ENCODE results near the gene ACVR1B. TPM values are rescaled to one million over a fixed set of nuclear protein-coding genes. Genes with fewer than 3 reads are reported as not detected.

The ACVR1B gene
- total RNA-seq, 1 donor from 2014 or later: 65.7 TPM

DNA sequence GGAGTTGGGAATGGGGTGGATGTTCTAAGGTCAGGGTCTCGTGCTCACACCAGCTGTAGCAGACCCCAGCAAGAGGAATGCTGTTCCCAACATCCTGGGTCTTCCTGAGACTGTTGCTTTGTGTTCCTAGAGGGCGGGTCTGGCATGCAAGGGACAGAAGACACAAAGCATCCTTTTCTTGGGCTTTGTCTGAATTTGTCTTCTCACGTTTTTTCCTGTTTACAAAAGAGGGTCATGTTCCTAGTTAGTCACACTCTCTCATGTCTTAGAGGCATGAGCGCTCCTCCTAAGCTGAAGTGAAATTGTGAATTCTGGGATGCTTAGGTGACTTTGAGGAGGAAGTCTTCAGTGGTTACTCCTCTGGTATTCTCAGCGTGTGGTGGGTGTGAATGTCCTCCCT, 45.6 kb downstream of the ACVR1B start:
- Mint-ChIP-seq H3K27me3 (no peaks in the 10 kb centered on the region), H3K9me3 (ENCODE audit: low read depth) (no peaks in the 10 kb centered on the region), H3K4me1 (ENCODE audit: low read depth) (peaks cover 1% of the 10 kb centered on the region), H3K4me3 (ENCODE audit: low read depth) (no peak overlapping the region), H3K27ac (no peak overlapping the region), H3K36me3 (ENCODE audit: insufficient read depth) (peaks cover 20% of the 10 kb centered on the region)
- TF ChIP-seq, protein P1, sequence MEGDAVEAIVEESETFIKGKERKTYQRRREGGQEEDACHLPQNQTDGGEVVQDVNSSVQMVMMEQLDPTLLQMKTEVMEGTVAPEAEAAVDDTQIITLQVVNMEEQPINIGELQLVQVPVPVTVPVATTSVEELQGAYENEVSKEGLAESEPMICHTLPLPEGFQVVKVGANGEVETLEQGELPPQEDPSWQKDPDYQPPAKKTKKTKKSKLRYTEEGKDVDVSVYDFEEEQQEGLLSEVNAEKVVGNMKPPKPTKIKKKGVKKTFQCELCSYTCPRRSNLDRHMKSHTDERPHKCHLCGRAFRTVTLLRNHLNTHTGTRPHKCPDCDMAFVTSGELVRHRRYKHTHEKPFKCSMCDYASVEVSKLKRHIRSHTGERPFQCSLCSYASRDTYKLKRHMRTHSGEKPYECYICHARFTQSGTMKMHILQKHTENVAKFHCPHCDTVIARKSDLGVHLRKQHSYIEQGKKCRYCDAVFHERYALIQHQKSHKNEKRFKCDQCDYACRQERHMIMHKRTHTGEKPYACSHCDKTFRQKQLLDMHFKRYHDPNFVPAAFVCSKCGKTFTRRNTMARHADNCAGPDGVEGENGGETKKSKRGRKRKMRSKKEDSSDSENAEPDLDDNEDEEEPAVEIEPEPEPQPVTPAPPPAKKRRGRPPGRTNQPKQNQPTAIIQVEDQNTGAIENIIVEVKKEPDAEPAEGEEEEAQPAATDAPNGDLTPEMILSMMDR (IDR thresholded peaks at IDR 0.05; ENCODE audit: unreplicated experiment): no peak
- DNase-seq (ENCODE audit: low spot score, unreplicated experiment): no peak

DNA sequence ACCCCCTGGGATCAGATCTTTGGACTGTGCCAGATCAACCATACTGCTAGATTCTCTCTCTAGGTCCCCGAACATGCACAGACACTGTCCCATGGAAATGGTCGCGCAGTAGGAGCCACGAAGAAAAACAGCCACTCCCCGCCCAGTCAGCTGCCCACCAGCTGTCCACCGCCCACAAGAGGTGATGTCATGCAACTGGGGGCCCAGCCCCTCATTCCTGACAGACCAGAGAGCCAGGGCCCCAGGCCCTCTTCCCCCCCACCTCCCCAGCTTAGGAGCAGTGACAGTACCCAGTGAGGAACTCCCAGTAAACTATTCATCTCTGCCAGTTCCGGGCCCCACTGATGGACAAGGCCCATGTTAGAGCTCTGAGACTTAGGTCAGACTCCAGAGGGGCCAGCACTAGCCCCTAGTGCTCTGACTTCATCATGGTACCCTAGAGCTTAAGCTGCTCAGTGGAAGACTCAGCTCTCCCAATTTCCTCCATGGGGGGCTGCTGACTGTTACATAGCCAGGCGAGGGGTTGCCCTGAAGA, 51.6 kb downstream of the ACVR1B start:
- peaks cover 22% of the 10 kb centered on the region for H3K27me3 Mint-ChIP-seq
- TF ChIP-seq, protein P1 (IDR thresholded peaks at IDR 0.05; ENCODE audit: unreplicated experiment): no peak
- H3K27ac Mint-ChIP-seq: peak overlapping the region; percentile 64
- no peak overlapping the region for H3K4me3 Mint-ChIP-seq (ENCODE audit: low read depth)
- peaks cover 8% of the 10 kb centered on the region for H3K4me1 Mint-ChIP-seq (ENCODE audit: low read depth)
- no peaks in the 10 kb centered on the region for H3K9me3 Mint-ChIP-seq (ENCODE audit: low read depth)
- DNase-seq (ENCODE audit: low spot score, unreplicated experiment): no peak
- peaks cover 9% of the 10 kb centered on the region for H3K36me3 Mint-ChIP-seq (ENCODE audit: insufficient read depth)

DNA sequence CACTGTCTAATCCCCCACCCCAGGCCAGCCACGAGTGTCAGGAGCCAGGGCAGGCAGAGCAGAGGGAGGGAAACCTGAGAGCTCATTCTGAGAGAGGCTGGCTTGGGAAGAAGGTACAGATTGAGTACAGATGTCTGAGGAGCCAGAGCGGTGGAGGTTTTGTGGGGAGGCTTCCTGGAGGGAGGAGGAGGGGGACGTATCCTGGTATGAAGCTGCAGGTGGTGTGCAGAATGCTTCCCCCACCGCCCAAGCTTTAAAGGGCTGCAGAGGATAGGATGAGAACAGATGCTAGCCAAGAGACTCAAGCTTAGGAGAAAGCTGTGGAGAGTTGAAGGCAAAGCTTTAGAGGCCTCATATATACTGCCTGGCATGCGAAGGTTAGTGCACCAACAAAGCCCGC, 52.1 kb downstream of the ACVR1B start:
- Mint-ChIP-seq H3K4me3 (ENCODE audit: low read depth) (no peak overlapping the region), H3K27ac (peak overlapping the region; percentile 64), H3K36me3 (ENCODE audit: insufficient read depth) (peaks cover 6% of the 10 kb centered on the region), H3K4me1 (ENCODE audit: low read depth) (peaks cover 8% of the 10 kb centered on the region), H3K27me3 (peaks cover 27% of the 10 kb centered on the region), H3K9me3 (ENCODE audit: low read depth) (no peaks in the 10 kb centered on the region)
- no peak for DNase-seq (ENCODE audit: low spot score, unreplicated experiment)
- TF ChIP-seq, protein P1 (IDR thresholded peaks at IDR 0.05; ENCODE audit: unreplicated experiment): no peak

DNA sequence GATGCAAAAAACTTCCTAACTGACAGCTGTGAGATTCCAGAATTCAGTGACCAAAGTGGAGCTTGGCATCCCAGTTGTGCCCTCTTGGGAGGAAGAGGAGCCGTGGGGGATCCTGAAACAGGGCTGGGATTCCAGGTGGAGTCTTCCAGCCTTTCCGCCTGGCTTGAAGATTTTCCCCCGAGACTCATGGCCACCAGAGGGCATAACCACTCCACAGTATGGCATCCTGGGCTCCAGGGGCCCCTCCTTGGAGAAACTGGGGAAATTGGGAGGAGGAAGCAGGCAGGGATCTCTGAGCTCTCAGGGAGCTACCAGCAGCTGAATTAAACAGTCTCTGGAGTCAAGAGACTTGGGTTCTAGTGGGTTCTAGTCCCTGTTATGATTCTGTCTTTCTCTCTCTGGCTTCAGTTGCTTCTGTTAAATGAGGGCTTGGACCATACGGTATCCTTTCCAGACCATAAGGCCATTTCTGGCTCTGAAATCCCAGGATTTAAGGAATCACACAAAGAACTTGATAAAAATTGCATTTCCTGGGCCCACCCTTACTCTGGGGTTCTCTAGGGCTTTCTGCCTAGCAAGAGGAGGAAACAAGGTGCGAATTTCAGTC, 52.6 kb downstream of the ACVR1B start:
- peak overlapping the region; percentile 64 for H3K27ac Mint-ChIP-seq
- H3K4me1 Mint-ChIP-seq (ENCODE audit: low read depth): peaks cover 8% of the 10 kb centered on the region
- TF ChIP-seq, protein P1 (IDR thresholded peaks at IDR 0.05; ENCODE audit: unreplicated experiment): peak; percentile 63
- peaks cover 6% of the 10 kb centered on the region for H3K36me3 Mint-ChIP-seq (ENCODE audit: insufficient read depth)
- no peak overlapping the region for H3K4me3 Mint-ChIP-seq (ENCODE audit: low read depth)
- H3K9me3 Mint-ChIP-seq (ENCODE audit: low read depth): no peaks in the 10 kb centered on the region
- no peak for DNase-seq (ENCODE audit: low spot score, unreplicated experiment)
- peaks cover 28% of the 10 kb centered on the region for H3K27me3 Mint-ChIP-seq

DNA sequence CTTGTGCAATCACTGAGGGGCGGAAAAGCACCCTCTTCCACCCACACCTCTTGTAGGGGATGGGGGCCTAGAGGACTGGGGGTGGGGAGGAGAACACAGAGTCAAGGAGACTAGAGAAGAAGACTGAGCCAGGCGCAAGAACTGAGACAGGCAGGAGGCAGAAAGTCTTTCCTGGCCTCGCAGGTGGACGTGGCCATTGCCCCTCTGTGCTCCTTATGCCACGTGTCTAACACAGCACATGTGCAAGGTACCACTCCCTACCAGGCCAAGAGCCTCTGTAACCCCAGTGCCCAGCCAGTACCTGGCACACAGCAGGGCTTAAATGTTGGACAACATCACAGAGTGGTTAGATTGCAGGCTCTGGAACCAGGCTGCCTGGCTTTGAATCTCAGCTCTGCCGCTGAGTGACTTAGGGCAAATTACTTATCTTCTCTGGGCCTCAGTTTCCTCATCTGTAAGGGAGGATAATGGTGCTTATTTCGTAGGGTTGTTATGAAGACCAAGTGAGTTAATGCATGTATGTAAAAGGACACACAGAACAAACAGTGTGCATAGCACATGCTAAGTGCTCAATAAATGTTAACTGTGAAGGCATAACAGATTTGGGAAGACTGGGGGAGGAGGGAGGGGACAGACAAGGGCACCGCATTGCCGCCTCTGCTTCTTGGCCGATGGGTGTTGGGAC, 53.9 kb downstream of the ACVR1B start:
- Mint-ChIP-seq H3K4me3 (ENCODE audit: low read depth) (peak overlapping the region; percentile 4), H3K27me3 (peaks cover 28% of the 10 kb centered on the region), H3K36me3 (ENCODE audit: insufficient read depth) (peaks cover 3% of the 10 kb centered on the region), H3K9me3 (ENCODE audit: low read depth) (no peaks in the 10 kb centered on the region), H3K4me1 (ENCODE audit: low read depth) (peaks cover 10% of the 10 kb centered on the region), H3K27ac (no peak overlapping the region)
- DNase-seq (ENCODE audit: low spot score, unreplicated experiment): no peak
- TF ChIP-seq, protein P1 (IDR thresholded peaks at IDR 0.05; ENCODE audit: unreplicated experiment): no peak
